ENCODE results near the gene SUDS3.

DNA sequence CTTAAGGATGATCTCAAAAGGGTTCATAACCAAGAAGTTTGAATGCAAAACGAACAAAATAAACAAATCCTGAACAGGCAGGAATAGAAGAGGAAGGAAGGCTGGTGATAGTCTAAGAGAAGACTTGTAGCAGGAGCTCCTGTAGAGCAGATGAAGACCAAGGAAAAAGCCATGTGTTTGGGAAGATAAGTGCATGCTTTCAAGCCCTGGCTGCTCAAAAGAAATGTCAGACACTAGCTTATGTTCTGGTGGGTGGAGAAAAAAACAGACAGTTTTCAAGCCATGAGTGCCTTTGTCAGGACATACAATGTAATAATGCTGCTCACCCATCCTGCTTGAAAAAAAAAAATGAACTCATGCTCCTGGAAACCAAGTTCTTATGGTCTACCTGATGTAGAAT, 31.0 kb upstream of the SUDS3 start:
- TF ChIP-seq CTCF (IDR thresholded peaks at IDR 0.05 in 2 of 3, conservative IDR thresholded peaks at IDR 0.05 in 1 of 3; ENCODE audit: control insufficient read depth in 2 of 3, extremely low read depth in 1 of 3, insufficient read depth in 1 of 3, low read depth in 3 of 3, low read length in 3 of 3) = no peak
- TF ChIP-seq, protein P1, sequence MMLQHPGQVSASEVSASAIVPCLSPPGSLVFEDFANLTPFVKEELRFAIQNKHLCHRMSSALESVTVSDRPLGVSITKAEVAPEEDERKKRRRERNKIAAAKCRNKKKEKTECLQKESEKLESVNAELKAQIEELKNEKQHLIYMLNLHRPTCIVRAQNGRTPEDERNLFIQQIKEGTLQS (IDR thresholded peaks at IDR 0.05; ENCODE audit: borderline replicate concordance, extremely low read depth, low read depth, low read length) = no peak
- no peak for TF ChIP-seq SPI1 (IDR thresholded peaks at IDR 0.05; ENCODE audit: borderline replicate concordance, insufficient read depth, low read depth, low read length)
- TF ChIP-seq, protein P2, sequence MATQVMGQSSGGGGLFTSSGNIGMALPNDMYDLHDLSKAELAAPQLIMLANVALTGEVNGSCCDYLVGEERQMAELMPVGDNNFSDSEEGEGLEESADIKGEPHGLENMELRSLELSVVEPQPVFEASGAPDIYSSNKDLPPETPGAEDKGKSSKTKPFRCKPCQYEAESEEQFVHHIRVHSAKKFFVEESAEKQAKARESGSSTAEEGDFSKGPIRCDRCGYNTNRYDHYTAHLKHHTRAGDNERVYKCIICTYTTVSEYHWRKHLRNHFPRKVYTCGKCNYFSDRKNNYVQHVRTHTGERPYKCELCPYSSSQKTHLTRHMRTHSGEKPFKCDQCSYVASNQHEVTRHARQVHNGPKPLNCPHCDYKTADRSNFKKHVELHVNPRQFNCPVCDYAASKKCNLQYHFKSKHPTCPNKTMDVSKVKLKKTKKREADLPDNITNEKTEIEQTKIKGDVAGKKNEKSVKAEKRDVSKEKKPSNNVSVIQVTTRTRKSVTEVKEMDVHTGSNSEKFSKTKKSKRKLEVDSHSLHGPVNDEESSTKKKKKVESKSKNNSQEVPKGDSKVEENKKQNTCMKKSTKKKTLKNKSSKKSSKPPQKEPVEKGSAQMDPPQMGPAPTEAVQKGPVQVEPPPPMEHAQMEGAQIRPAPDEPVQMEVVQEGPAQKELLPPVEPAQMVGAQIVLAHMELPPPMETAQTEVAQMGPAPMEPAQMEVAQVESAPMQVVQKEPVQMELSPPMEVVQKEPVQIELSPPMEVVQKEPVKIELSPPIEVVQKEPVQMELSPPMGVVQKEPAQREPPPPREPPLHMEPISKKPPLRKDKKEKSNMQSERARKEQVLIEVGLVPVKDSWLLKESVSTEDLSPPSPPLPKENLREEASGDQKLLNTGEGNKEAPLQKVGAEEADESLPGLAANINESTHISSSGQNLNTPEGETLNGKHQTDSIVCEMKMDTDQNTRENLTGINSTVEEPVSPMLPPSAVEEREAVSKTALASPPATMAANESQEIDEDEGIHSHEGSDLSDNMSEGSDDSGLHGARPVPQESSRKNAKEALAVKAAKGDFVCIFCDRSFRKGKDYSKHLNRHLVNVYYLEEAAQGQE (IDR thresholded peaks at IDR 0.05; ENCODE audit: low read depth, low read length) = no peak
- no peak for TF ChIP-seq POLR2A (IDR thresholded peaks at IDR 0.05; ENCODE audit: low read depth, low read length)
- TF ChIP-seq EP300 (IDR thresholded peaks at IDR 0.05; ENCODE audit: borderline replicate concordance in 1 of 2, control insufficient read depth in 1 of 2, low read depth in 2 of 2, low read length in 2 of 2) = no peak
- no peak for TF ChIP-seq YY1 (IDR thresholded peaks at IDR 0.05; ENCODE audit: low read depth, low read length)
- TF ChIP-seq EZH2 (IDR thresholded peaks at IDR 0.05; ENCODE audit: borderline replicate concordance, control insufficient read depth, low read depth, low read length) = no peak
- no peak for TF ChIP-seq FOS (IDR thresholded peaks at IDR 0.05; ENCODE audit: borderline replicate concordance, extremely low read depth, insufficient read length)
- no peak for TF ChIP-seq ZZZ3 (IDR thresholded peaks at IDR 0.05; ENCODE audit: control insufficient read depth, insufficient read length, low read depth)
- TF ChIP-seq SKIL (IDR thresholded peaks at IDR 0.05; ENCODE audit: low read depth, poor library complexity, severe bottlenecking) = no peak
- no peak for TF ChIP-seq NFYB (IDR thresholded peaks at IDR 0.05; ENCODE audit: insufficient read depth, low read depth, low read length)
- no peak for TF ChIP-seq CBX5 (IDR thresholded peaks at IDR 0.05; ENCODE audit: low read depth)
- no peak for TF ChIP-seq JUND (IDR thresholded peaks at IDR 0.05; ENCODE audit: low read depth, low read length)
